Colonic mucosa (tissue), 4 donors: Measurements from ENCODE around the gene DROSHA. TPM values are rescaled to one million over a fixed set of nuclear protein-coding genes. Genes with fewer than 3 reads are reported as not detected.

Experiments
- DNase-seq: peaks from one replicate; pipeline ENCODE4 v3.0.0-alpha.2; 2020
- H3K27ac ChIP-seq: fragments of 200-600 bp; one replicate; pipeline ENCODE4 v1.8.0; 2021
- H3K27me3 ChIP-seq: fragments of 200-600 bp; one replicate; pipeline ENCODE4 v1.8.0; 2021
- H3K36me3 ChIP-seq: fragments of 200-600 bp; one replicate; pipeline ENCODE4 v1.8.0; 2021
- H3K4me1 ChIP-seq: fragments of 200-600 bp; one replicate; pipeline ENCODE4 v1.8.0; 2021; ENCODE audit warnings: mild to moderate bottlenecking
- H3K4me3 ChIP-seq: fragments of 200-600 bp; one replicate; pipeline ENCODE4 v1.8.0; 2021
- H3K9ac ChIP-seq, 2 donors: one replicate each; pipeline ENCODE4 v1.7.0; 2013; ENCODE audit warnings: control low read depth in 2 of 2, low read depth in 2 of 2, low read length in 2 of 2
- H3K9me3 ChIP-seq: fragments of 200-600 bp; one replicate; pipeline ENCODE4 v1.8.0; 2021
- intact Hi-C: fragments of 100-400 bp; cut with DNase I; formaldehyde crosslinking; loops from one replicate; pipeline ENCODE4 v1.14.1; 2022
- total RNA-seq, 2 donors: library from RNA; stranded (reverse); fragmentation: NEBNext Ultra II Directional in 1 of 2; extraction: Animal tissue kit (Norgen Biotek cat#: 25700) in 1 of 2; gene quantifications; one replicate each; pipeline ENCODE4 v1.2.1, GENCODE V29; 2021
- TF ChIP-seq, protein P1 (sequence below): fragments of 200-600 bp; IDR thresholded peaks from one replicate; pipeline ENCODE4 v1.8.0; 2022; ENCODE audit warnings: antibody characterized with exemption, mild to moderate bottlenecking
- donor health status: healthy.
- donor health status: DM: no; HTN: no; CAD: no.
- donor health status: DM: no; HTN: no; CAD: no.

Gene DROSHA
- total RNA-seq, 2 donors from 2014 or later: 49.2 to 61.6 TPM

DNA sequence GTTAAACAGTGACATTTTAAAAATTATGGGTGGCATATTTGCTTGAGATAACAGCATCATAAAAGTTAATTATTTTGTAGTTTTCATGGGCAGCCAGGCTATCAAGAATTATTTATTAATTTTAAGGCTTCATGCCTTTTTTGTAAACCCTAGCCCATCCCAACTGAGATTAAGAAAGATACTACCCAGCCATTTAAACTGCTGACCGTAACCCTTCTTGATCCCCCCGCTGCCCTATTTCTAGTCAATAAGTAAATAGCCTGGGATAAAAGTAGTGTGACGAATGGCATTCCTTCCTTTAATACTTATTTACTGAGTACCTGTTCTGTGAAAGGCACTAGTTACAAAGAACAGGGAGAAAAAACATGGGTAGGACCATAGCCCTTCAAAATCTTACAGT lies 88.3 kb downstream of the DROSHA start:
- H3K9me3 ChIP-seq: no peaks in the 10 kb centered on the region
- TF ChIP-seq, protein P1, sequence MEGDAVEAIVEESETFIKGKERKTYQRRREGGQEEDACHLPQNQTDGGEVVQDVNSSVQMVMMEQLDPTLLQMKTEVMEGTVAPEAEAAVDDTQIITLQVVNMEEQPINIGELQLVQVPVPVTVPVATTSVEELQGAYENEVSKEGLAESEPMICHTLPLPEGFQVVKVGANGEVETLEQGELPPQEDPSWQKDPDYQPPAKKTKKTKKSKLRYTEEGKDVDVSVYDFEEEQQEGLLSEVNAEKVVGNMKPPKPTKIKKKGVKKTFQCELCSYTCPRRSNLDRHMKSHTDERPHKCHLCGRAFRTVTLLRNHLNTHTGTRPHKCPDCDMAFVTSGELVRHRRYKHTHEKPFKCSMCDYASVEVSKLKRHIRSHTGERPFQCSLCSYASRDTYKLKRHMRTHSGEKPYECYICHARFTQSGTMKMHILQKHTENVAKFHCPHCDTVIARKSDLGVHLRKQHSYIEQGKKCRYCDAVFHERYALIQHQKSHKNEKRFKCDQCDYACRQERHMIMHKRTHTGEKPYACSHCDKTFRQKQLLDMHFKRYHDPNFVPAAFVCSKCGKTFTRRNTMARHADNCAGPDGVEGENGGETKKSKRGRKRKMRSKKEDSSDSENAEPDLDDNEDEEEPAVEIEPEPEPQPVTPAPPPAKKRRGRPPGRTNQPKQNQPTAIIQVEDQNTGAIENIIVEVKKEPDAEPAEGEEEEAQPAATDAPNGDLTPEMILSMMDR: no peak
- no peak overlapping the region for H3K9ac ChIP-seq
- no peaks in the 10 kb centered on the region for H3K36me3 ChIP-seq
- DNase-seq: no peak
- H3K4me1 ChIP-seq: no peaks in the 10 kb centered on the region
- H3K4me3 ChIP-seq: no peak overlapping the region
- no peaks in the 10 kb centered on the region for H3K27me3 ChIP-seq
- intact Hi-C loops: no loop called here
- H3K27ac ChIP-seq: no peak overlapping the region

DNA sequence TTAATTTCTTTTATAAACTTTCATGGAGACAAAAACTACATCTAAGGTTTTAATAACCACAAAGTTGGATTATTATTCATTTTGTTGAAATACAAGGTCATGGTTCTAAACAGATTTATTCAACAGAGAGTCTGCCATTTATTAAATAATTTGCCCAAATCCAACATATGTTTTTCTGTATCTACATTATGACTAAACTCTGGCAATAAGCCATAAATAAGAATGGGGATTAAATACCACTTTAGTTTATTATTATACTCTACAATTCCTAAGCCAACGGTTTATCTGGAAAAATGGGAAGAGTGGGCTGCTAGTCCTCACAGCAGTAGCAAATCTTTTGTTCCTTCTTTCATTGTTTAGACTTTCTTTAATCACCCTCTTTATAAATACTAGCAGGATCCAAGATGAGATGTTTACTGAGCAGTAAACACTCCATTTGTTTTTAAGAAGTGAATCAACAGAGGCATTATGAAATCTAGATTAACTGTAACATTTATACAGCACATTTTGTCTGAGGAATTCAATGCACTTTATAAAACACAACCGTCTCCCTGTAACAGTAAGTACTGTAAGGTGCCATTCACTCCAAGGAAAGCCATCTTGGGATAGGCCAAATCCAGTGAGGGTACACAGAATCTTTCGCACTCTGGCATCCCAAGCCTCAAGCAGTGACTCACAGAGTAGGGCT lies 89.7 kb downstream of the DROSHA start:
- no peaks in the 10 kb centered on the region for H3K9me3 ChIP-seq

DNA sequence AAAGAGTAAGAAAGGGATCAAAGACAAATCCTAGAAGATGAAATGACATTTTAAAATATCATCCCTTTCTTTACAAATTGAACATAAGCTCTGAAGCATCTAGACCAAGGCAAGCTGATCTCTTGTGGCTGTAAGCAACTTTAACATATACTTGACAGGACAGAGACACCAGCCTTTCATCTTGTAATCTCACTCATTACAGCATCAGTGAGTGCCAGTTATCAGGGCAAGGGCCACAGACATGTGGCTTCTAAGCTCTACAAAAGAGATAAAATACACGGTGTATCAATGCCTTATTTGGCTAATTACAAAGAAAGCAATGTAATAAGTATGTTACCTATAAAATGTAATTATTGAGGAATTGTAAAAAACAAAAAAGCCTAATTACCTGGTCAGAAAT lies 95.0 kb downstream of the DROSHA start:
- Histone ChIP-seq H3K27ac (no peak overlapping the region), H3K4me3 (no peak overlapping the region), H3K4me1 (no peaks in the 10 kb centered on the region), H3K36me3 (no peaks in the 10 kb centered on the region), H3K9me3 (no peaks in the 10 kb centered on the region), H3K27me3 (no peaks in the 10 kb centered on the region), H3K9ac (no peak overlapping the region)
- TF ChIP-seq, protein P1: no peak
- DNase-seq: no peak
- intact Hi-C loops: no loop called here

More for the DNA sequence above, 89.7 kb downstream of the DROSHA start:
- TF ChIP-seq, protein P1: no peak
- Histone ChIP-seq H3K36me3 (no peaks in the 10 kb centered on the region), H3K27me3 (no peaks in the 10 kb centered on the region), H3K9ac (no peak overlapping the region), H3K4me3 (no peak overlapping the region), H3K4me1 (no peaks in the 10 kb centered on the region), H3K27ac (no peak overlapping the region)
- intact Hi-C loops: no loop called here
- no peak for DNase-seq

DNA sequence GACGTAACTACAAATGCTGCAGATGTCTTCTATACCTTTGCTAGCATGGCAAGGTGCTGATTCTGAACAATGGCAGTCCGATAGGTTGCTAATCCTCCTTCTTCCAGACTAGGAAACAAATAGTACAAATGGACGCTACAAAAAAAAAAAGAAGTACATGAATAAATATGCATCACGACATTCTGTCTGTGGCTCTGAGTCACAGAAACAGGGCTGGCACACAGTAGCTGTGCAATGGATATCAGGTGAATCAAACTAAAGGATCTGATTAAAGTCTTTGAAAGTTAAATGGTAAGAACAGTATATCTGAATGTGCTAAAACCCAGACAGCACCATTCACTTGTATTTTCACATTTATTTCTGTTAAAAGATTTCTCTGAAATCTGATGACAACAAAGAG lies 96.2 kb downstream of the DROSHA start:
- no peaks in the 10 kb centered on the region for H3K27me3 ChIP-seq
- TF ChIP-seq, protein P1: no peak

DNA sequence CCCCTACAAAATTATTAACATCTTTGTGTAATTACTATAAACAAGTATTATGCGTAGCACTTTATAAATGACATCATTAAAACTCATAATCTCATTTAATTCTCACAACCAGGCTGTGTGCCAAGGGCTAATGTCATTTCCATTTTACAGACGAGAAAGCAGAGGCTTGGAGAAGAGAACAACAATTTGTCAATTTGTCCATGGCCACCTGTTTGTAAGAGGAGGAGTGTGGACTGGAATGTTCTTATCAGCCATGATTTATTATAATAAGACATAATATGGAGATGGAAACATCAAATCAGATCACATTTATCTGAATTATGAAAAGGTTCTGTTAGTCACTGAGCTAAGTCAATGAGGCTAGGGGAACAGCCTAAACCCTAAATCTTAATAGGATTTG lies 97.0 kb downstream of the DROSHA start:
- H3K27ac ChIP-seq: no peak overlapping the region
- no peaks in the 10 kb centered on the region for H3K27me3 ChIP-seq
- TF ChIP-seq, protein P1: no peak

More for the DNA sequence above, 96.2 kb downstream of the DROSHA start:
- Histone ChIP-seq H3K27ac (no peak overlapping the region), H3K36me3 (no peaks in the 10 kb centered on the region), H3K4me1 (no peaks in the 10 kb centered on the region), H3K9me3 (no peaks in the 10 kb centered on the region), H3K4me3 (no peak overlapping the region), H3K9ac (no peak overlapping the region)
- intact Hi-C loops: no loop called here
- no peak for DNase-seq

More for the DNA sequence above, 97.0 kb downstream of the DROSHA start:
- H3K4me3 ChIP-seq: no peak overlapping the region
- DNase-seq: no peak
- intact Hi-C loops: no loop called here
- H3K9ac ChIP-seq: no peak overlapping the region
- H3K36me3 ChIP-seq: no peaks in the 10 kb centered on the region
- no peaks in the 10 kb centered on the region for H3K9me3 ChIP-seq
- no peaks in the 10 kb centered on the region for H3K4me1 ChIP-seq
